GM21529 (cell line): Measurements from ENCODE around the gene C3orf49.

ENCODE experiments used
- ATAC-seq: cut with Tn5 transposase; IDR thresholded peaks from one replicate; pipeline ENCODE4 v1.9.1; 2021; ENCODE audit not compliant: unreplicated experiment

The C3orf49 gene

DNA sequence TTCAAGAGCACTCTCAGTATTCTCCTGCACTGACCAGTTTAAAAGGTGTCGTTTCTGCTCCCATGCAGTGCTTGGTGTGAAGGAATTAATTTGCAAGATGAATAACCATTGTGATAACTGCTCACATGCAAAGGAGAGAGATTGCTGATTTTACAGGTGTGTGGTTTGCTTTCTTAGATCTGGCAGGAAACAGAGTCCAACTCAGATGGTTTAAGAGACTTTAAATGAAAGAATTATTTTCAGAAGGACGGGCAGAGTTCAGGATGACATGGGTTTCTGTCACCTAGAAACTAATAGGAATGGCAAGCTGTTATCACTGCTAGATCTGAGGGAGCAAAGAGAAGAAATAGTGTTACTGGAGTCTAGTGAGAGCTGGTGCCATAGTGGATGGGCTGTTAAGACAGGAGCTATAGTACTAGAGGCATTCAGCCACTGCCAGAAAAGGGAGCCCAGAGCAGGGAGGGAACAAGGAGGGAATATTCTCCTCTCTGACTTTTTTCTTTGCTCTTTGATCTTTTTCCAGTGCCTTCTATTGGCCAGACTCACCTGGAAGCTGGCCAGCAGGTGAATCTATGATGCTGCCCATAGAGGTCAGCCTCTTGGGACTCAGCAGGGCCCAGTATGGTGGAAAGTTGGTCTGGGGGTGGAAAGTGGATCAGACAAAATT, 59.4 kb downstream of the C3orf49 start:
- ATAC-seq: no peak

DNA sequence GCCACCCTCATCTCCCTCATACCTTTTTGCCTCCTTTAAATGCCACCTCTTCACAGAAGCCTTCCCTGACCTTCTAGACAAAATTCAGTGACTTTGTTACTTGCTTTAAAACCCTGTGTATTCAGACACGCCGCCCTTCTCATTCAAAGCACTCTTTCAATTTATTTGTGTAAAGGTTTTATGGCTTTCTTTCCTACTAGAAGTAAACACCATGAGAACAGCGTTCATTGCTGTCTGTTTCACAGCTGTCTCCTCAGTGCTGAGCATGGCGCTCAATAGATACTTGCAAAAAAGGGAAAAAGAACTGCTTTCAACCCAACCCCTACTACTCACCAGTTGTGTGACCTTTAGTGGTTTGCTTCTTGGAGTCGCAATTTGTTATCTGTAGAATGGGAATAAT, 61.6 kb downstream of the C3orf49 start:
- ATAC-seq: no peak

DNA sequence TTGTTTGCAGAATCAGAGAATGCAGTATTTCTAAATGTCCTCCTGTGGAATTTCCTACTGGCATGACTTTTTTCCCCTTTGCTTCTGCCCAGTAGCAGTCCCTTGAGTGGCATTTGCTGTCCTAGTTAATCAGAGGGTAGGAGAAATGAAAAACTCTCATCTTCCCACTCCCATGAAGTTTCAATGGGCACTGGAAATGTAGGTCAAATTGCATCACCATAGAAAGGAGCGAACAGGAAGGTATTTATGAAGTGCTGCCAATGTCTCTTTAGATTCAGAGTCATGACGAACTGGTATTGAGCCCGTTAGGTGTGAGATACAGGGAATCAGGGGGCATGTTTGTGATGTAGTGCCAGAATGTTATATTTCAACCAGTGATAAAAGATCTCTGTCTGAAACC, 67.8 kb downstream of the C3orf49 start:
- ATAC-seq: no peak

DNA sequence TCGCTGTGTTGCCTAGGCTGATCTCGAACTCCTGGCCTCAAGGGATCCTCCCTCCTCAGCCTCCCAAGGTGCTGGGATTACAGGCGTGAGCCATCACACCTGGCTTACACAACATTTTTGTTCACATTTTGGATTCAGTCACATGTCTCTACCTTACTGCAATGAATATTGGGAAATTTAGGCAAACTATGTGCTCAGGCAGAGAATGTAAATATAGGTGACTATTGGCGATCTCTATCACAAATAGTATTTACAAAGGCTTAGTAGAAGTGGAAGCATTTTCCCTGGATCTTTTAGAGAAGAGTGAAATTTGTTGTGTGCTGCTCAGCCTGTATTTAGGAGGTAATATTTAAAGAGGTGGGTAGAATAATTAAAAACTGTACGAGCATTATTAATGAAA, 72.4 kb downstream of the C3orf49 start:
- ATAC-seq: no peak

DNA sequence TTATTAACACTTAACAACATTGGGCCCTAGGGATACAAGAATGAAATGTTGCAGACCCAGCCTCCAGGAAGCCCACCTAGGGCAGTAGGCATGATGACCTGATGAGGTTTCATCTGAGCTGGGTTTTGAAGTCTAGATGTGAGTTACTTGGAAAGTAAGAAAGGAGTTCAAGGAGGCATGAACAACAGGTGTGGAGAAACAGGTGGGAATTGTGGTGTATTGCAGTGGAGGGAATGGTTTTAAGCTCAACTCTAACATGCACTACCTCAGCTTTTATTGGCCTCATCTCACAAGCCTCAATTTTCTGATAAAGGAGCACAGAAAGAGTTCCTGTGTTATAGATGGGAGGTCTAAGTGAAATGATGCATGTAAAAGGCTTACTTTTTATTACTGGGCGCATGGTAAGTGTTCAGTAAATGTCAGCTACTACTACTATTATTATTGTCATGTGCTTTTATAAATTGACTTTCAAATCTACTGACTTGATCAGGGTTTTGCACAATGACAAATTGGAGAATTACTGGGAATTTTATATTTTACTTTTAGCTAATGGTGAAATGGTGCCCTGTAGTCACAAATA, 73.8 kb downstream of the C3orf49 start:
- ATAC-seq: no peak

DNA sequence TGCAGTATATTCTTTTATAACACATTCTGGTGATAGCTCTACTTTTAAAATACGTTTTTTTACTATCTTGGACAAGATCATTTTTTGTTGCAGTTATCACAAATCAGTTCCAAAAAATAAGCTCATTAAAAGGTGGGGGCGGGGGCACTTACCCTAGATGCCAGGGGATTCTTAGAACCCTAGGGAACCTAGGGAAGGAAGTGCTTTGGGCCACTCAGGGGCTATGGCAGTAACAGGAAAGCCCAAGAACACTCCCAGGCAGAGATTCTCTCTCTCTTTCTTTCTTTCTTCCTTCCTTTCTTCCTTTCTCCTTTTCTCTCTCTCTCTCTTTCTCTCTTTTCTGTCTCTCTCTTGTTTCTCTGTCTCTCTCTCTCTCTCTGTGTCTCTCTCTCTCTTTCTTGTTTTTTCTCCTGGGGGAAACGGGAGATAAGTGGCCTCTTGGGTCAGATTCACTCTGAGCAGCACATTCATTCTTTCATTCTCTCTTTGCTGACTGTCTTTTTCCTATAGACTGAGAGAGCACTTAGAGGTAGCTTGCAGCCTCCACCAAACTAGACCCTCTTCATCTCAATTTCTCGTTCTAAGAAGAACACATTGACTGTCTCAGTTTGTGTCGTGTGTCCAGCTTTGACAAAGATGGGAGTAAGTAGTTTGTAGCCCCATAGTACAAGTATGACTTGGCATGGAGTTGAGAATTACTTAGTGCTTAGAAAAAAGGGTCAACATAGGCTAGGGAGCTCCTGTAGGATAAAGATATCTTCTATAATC, 76.5 kb downstream of the C3orf49 start:
- peak; percentile 47 for ATAC-seq

DNA sequence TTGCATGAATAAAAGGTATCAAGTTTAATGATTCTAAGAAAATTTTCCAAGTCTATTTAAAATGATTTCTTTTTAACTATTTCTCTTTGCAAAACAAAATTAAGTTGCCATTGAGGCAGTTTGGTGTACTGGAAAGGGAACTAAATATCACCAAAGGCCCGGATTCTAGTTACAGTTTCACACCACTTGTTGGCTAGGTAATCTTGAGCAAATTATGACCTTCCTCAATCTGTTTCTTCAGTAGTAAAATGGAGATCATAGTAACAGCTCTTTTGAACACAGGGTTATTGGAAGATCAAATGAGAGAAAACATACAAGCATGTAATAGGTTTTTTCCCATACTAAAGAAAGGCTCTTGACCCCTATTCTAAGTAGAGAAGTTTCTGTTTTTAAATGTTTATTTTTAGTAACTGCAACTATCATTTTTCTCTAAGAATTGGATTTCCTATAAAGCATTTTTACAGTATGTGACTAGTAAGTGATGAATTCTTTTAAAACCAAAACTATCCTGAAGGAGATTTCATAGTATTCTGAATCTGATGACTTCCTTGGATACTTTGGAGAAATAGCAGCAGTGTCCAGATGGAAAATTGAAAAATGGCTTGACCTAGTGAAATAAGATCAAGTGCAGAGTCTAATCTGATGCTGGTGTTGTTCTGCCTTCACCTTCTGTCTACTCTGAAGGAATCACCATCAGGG, 77.4 kb downstream of the C3orf49 start:
- peak; percentile 74 for ATAC-seq
